Ishikawa (cell line): ENCODE data around the gene AIFM2.

Source experiments
- CEBPB ChIP-seq: IDR thresholded peaks from 2 replicates; pipeline ENCODE4 v1.6.1; 2012
- MAX ChIP-seq: IDR thresholded peaks from 2 replicates; pipeline ENCODE4 v1.6.1; 2012

- TF ChIP-seq CEBPB (no peak), MAX (no peak)
Measured at GRCh38 chr10:70121281-70121949, 11.2 kb downstream of the AIFM2 start.
